Peyer's patch (tissue), 4 donors: ENCODE measurements around the gene ANTKMT. TPM values are rescaled to one million over a fixed set of nuclear protein-coding genes. Genes with fewer than 3 reads are reported as not detected.
A peak's percentile ranks its signal among the peaks of the same experiment; 100 is the strongest.

Experiments
- DNase-seq, 3 donors: peaks; one replicate each; pipeline ENCODE4 v3.0.0-alpha.2; 2017 to 2019
- H3K27ac ChIP-seq, 4 donors: fragments of 200-600 bp; sonication (generic); one replicate each; pipeline ENCODE4 v1.5.1; 2016 to 2019
- H3K27me3 ChIP-seq, 2 donors: fragments of 200-600 bp; sonication (generic); one replicate each; pipeline ENCODE4 v1.5.1; 2019
- H3K36me3 ChIP-seq, 3 donors: fragments of 200-600 bp; sonication (generic); one replicate each; pipeline ENCODE4 v1.5.1; 2016 to 2019
- H3K4me1 ChIP-seq, 4 donors: fragments of 200-600 bp; sonication (generic); one replicate each; pipeline ENCODE4 v1.5.1; 2016 to 2019
- H3K4me3 ChIP-seq, 4 donors: fragments of 200-600 bp; sonication (generic); 1 replicate in 3 of 4; 2 replicates in 1 of 4; pipeline ENCODE4 v1.5.1; 2016 to 2019; ENCODE audit warnings: mild to moderate bottlenecking in 1 of 4
- H3K9me3 ChIP-seq, 4 donors: fragments of 200-600 bp; sonication (generic); one replicate each; pipeline ENCODE4 v1.5.1; 2016 to 2019; ENCODE audit warnings: mild to moderate bottlenecking in 1 of 4
- POLR2A ChIP-seq, 2 donors: fragments of 450-650 bp; IDR thresholded peaks; one replicate each; pipeline ENCODE4 v1.5.1; 2017; ENCODE audit warnings: antibody characterized with exemption in 2 of 2, mild to moderate bottlenecking in 2 of 2, moderate library complexity in 2 of 2
- total RNA-seq, 4 donors: library from RNA; depleted of rRNA; stranded (reverse); fragments of >200 nt; gene quantifications; one replicate each; pipeline ENCODE4 v1.1.0, GENCODE V29; 2016
- TF ChIP-seq, protein P1 (sequence below), 6 experiments: fragments of 450-650 bp in 4 of 6; fragments of 200-600 bp in 2 of 6; sonication (generic) in 1 of 6; IDR thresholded peaks; one replicate each; pipeline ENCODE4 v1.5.1; 2017 to 2019; ENCODE audit warnings: antibody characterized with exemption in 6 of 6, mild to moderate bottlenecking in 3 of 6, moderate library complexity in 1 of 6

ANTKMT gene
- total RNA-seq, 4 donors from 2014 or later = 52.8 to 93.9 (median 72.0) TPM

DNA sequence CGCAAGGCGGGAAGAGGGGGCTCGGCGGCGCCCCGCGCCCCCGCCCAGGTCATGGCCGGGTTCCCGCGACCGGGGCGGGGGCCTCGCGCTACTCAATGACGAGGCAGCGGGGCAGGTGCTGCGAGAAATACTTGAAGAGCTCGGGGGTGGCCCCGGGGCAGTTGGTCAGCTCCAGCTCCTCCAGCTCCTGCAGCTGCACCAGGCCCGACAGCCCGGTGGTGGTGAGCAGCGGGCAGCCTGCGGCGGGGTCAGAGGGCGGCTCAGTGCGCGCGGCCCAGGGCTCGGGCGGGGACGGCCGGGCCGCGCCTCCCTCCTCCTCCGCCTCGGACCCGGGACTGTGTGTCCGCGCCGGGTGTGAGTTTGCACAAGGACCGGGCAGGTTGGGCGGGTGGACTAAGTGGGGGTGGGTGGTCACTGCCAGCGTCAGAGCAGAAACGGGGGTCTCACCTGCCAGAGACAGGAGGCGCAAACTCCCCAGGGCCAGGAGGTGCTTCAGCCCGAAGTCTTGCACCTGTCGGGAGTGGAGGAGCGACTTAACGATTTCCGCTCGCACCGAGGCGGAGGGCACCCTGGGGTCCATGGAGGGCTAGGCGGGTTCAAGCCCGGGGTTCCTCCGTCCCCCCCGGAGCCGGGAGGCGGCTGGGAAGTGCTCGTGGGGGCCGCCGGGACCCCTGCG lies 26.6 kb upstream of the ANTKMT start:
- H3K36me3 ChIP-seq = no peaks in the 10 kb centered on the region
- peak overlapping the region in 1 of 4 donors; percentile 60 for H3K27ac ChIP-seq
- H3K4me1 ChIP-seq = peaks cover 0 to 33% (median 25%) of the 10 kb centered on the region in 4 donors
- peak overlapping the region; percentile 37 to 58 (median 50) for H3K4me3 ChIP-seq
- no peak for TF ChIP-seq POLR2A (IDR thresholded peaks at IDR 0.05)
- TF ChIP-seq, protein P1, sequence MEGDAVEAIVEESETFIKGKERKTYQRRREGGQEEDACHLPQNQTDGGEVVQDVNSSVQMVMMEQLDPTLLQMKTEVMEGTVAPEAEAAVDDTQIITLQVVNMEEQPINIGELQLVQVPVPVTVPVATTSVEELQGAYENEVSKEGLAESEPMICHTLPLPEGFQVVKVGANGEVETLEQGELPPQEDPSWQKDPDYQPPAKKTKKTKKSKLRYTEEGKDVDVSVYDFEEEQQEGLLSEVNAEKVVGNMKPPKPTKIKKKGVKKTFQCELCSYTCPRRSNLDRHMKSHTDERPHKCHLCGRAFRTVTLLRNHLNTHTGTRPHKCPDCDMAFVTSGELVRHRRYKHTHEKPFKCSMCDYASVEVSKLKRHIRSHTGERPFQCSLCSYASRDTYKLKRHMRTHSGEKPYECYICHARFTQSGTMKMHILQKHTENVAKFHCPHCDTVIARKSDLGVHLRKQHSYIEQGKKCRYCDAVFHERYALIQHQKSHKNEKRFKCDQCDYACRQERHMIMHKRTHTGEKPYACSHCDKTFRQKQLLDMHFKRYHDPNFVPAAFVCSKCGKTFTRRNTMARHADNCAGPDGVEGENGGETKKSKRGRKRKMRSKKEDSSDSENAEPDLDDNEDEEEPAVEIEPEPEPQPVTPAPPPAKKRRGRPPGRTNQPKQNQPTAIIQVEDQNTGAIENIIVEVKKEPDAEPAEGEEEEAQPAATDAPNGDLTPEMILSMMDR (IDR thresholded peaks at IDR 0.05) = no peak
- peaks cover 0 to 28% of the 10 kb centered on the region in 2 donors for H3K27me3 ChIP-seq
- no peak for DNase-seq
- no peaks in the 10 kb centered on the region for H3K9me3 ChIP-seq

DNA sequence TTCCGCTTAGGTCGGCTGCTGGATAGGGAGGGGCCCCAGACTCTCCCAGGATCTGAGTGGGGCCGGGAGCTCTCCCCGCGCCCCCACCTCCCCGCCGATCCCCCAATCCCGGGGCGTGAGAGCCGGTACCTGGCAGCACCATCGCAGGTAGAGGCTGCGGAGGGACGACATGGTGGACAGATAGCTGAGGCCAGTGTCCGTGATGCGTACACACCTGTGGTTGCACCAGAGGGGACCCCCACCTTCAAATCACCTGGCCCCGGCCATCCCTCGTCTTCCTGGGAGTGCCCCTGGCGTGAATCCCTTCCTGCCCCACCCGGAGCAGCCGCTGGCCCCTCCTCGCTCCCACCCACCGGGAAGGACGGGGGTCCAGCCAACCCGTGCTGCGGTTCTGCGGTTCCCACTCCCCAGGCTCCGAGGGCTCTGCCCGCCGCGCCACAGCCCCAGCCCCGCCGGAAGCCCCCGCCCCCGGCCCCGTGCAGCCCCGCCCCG lies 26.0 kb upstream of the ANTKMT start:
- Histone ChIP-seq H3K4me3 (peak overlapping the region; percentile 37 to 58 (median 50)), H3K9me3 (no peaks in the 10 kb centered on the region), H3K27me3 (peaks cover 0 to 33% of the 10 kb centered on the region in 2 donors), H3K4me1 (peaks cover 0 to 29% (median 20%) of the 10 kb centered on the region in 4 donors), H3K27ac (peak overlapping the region in 2 of 4 donors; percentile 47 to 60), H3K36me3 (no peaks in the 10 kb centered on the region)
- TF ChIP-seq, protein P1 (IDR thresholded peaks at IDR 0.05) = no peak
- TF ChIP-seq POLR2A (IDR thresholded peaks at IDR 0.05) = no peak
- DNase-seq = no peak

DNA sequence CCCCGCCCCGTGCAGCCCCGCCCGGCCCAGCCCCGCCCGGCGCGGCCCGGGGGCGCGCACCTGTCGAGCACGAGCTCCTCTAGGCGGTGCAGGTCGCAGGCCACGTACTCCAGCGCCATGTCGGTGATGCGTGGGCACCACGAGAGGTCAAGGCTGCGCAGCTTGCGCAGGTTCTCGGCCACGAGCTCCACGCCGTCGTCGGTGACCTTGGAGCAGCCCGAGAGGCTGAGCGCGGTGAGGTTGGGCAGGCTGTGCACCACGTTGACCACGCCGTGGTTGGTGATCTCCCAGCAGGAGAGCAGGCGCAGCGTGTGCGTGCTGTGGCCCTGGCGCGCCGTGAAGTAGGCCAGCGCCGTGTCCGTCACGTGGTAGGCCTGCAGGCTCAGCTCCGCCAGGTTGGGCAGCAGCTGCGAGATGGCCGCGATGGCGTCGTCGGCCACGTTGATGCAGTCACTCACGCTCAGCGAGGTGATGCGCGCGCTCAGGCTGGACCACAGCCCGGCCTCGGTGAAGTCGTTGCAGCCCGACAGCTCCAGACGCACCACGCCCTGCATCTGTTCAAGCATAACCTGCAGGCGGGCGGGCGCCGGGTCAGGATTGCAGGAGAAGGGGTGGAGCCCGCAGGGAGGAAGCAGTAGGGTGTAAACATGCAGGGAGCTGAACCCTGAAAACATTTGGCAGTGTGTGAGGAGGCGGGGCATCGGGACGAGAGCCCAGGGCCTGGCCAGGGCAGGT lies 25.4 kb upstream of the ANTKMT start:
- Histone ChIP-seq H3K27me3 (peaks cover 0 to 39% of the 10 kb centered on the region in 2 donors), H3K4me3 (peak overlapping the region; percentile 37 to 58 (median 50)), H3K36me3 (no peaks in the 10 kb centered on the region), H3K27ac (peak overlapping the region; percentile 35 to 72 (median 56)), H3K9me3 (no peaks in the 10 kb centered on the region), H3K4me1 (peaks cover 0 to 29% (median 21%) of the 10 kb centered on the region in 4 donors)
- peak; percentile 63 to 87 (median 87) for DNase-seq
- peak in 1 of 2 donors; percentile 19 for TF ChIP-seq POLR2A (IDR thresholded peaks at IDR 0.05)
- TF ChIP-seq, protein P1 (IDR thresholded peaks at IDR 0.05) = no peak

DNA sequence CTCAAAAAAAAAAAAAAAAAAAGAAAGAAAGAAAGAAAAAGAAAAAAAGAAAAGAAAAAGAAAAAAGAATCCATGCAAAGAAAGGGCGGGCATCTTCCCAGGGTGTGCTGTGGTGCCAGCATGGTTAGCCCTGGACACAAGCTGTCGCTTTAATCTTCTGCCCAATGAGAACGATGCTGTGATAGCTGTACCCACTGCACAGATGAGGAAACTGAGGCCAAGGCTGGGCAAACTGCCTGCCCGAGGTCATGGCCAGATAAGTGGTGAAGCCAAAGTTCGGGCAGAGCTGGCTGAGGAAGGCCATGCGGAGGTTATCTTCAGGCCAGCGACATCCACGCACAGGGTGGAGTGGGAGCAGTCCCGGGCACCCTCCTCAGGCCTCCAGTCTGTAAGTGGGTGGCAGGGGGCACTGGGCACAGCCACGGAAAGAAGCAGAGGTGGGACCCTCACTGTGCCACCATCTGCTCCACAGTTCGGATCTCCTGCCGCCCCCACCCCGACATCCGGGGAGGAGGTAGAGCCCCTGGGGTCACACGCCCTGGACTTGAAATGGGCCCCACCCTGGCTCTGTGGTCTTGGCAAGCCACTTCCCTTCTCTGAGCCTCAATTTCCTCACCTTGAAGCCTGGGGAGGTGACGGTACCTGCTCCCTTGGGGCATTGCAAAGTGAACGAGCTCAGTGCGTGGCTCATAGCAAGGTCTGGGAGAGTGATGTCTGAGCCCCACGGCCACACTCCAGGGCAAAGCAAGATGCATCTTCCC lies 21.9 kb upstream of the ANTKMT start:
- H3K36me3 ChIP-seq = no peaks in the 10 kb centered on the region
- H3K4me1 ChIP-seq = peaks cover 0 to 23% (median 20%) of the 10 kb centered on the region in 4 donors
- no peak overlapping the region for H3K27ac ChIP-seq
- TF ChIP-seq, protein P1 (IDR thresholded peaks at IDR 0.05) = no peak
- no peak for TF ChIP-seq POLR2A (IDR thresholded peaks at IDR 0.05)
- DNase-seq = no peak
- no peak overlapping the region for H3K4me3 ChIP-seq
- no peaks in the 10 kb centered on the region for H3K9me3 ChIP-seq
- peaks cover 0 to 61% of the 10 kb centered on the region in 2 donors for H3K27me3 ChIP-seq
